ENCODE results near the gene NFKBIL1. TPM values are rescaled to one million over a fixed set of nuclear protein-coding genes. Genes with fewer than 3 reads are reported as not detected.

NFKBIL1 gene
- total RNA-seq, 1 experiment from 2014 or later = 15.1 TPM

GRCh38 chr6:31545291-31545690 is 2.1 kb upstream of the NFKBIL1 start:
- Histone ChIP-seq H3K4me2 (ENCODE audit: insufficient read depth, insufficient read length, low read length) (peak overlapping the region; percentile 56), H3K27me3 (ENCODE audit: insufficient read depth, low read length) (no peaks in the 10 kb centered on the region), H3K56ac (ENCODE audit: insufficient read length, low read depth, low read length) (no peak overlapping the region), H3K9me3 (ENCODE audit: control insufficient read depth, low read depth, low read length) (no peaks in the 10 kb centered on the region), H2BK12ac (ENCODE audit: insufficient read length, low read depth, low read length) (no peak overlapping the region), H2AFZ (ENCODE audit: low read length) (no peak overlapping the region), H2BK5ac (ENCODE audit: insufficient read length, low read length) (no peak overlapping the region), H3K27ac (ENCODE audit: insufficient read length, low read depth, low read length) (no peak overlapping the region), H3K79me2 (ENCODE audit: insufficient read depth, low read length) (peaks cover 11% of the 10 kb centered on the region), H3K4me1 (ENCODE audit: insufficient read depth, low read length) (peaks cover under 1% of the 10 kb centered on the region; the same call in 1 of the 2 replicates), H2BK120ac (ENCODE audit: low read depth, low read length, poor library complexity, severe bottlenecking) (no peak overlapping the region), H4K8ac (replicated peaks; ENCODE audit: insufficient read length, low read depth, low read length) (no peak overlapping the region), H3K79me1 (ENCODE audit: insufficient read depth, low read depth, low read length, poor library complexity, severe bottlenecking) (peaks cover 3% of the 10 kb centered on the region), H3K4ac (ENCODE audit: low read depth, low read length) (no peak overlapping the region), H4K20me1 (ENCODE audit: control insufficient read depth, insufficient read depth, insufficient read length) (no peaks in the 10 kb centered on the region), H2BK15ac (ENCODE audit: low read depth, low read length) (no peak overlapping the region), H2BK20ac (ENCODE audit: low read depth, low read length, poor library complexity, severe bottlenecking) (no peak overlapping the region), H4K5ac (ENCODE audit: insufficient read length, low read depth, low read length) (no peak overlapping the region), H3K23me2 (ENCODE audit: insufficient read length, low read depth, low read length, poor library complexity, severe bottlenecking) (peaks cover 4% of the 10 kb centered on the region), H3K9ac (ENCODE audit: extremely low read depth, insufficient read length, low read length) (no peak overlapping the region), H3T11ph (ENCODE audit: low read length) (no peak overlapping the region), H3K23ac (ENCODE audit: insufficient read length, low read depth, low read length) (no peak overlapping the region), H2AK5ac (ENCODE audit: insufficient read length, low read length) (no peak overlapping the region), H4K91ac (ENCODE audit: insufficient read length, low read depth, low read length) (no peak overlapping the region), H3K14ac (ENCODE audit: insufficient read depth, low read length) (no peak overlapping the region), H3K18ac (ENCODE audit: insufficient read length, low read depth, low read length) (no peak overlapping the region)
- H3K4me1 Mint-ChIP-seq = peaks cover 24 to 34% of the 10 kb centered on the region in 2 experiments
- no peaks in the 10 kb centered on the region for H3K27me3 Mint-ChIP-seq (ENCODE audit: low read depth)
- no peak for DNase-seq
- H3K27ac Mint-ChIP-seq = peak overlapping the region in 1 of 3 experiments; percentile 97; a peak in 1 of 7 replicates
- no CpG with 5 or more reads among the region's 7 CpGs for WGBS (ENCODE audit: extremely low coverage, insufficient read length, low lambda C conversion rate)
- H3K36me3 Mint-ChIP-seq (ENCODE audit: insufficient read depth in 1 of 3, low read depth in 3 of 3) = peaks cover 17 to 32% (median 31%) of the 10 kb centered on the region in 3 experiments
- no peaks in the 10 kb centered on the region; a peak in 1 of 5 replicates for H3K9me3 Mint-ChIP-seq
- peak overlapping the region in 1 of 2 experiments; percentile 84; a peak in 3 of 5 replicates for H3K4me3 Mint-ChIP-seq
- TF ChIP-seq, protein P1, sequence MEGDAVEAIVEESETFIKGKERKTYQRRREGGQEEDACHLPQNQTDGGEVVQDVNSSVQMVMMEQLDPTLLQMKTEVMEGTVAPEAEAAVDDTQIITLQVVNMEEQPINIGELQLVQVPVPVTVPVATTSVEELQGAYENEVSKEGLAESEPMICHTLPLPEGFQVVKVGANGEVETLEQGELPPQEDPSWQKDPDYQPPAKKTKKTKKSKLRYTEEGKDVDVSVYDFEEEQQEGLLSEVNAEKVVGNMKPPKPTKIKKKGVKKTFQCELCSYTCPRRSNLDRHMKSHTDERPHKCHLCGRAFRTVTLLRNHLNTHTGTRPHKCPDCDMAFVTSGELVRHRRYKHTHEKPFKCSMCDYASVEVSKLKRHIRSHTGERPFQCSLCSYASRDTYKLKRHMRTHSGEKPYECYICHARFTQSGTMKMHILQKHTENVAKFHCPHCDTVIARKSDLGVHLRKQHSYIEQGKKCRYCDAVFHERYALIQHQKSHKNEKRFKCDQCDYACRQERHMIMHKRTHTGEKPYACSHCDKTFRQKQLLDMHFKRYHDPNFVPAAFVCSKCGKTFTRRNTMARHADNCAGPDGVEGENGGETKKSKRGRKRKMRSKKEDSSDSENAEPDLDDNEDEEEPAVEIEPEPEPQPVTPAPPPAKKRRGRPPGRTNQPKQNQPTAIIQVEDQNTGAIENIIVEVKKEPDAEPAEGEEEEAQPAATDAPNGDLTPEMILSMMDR (conservative IDR thresholded peaks at IDR 0.05) = no peak

All from H9 (cell line).